Measurements from ENCODE around the gene LCN10. TPM values are rescaled to one million over a fixed set of nuclear protein-coding genes. Genes with fewer than 3 reads are reported as not detected.
"Not testable (repeated sequence)": the region's sequence is repeated elsewhere in the genome, so short reads cannot be mapped to it uniquely, and the experiment has no call there.

Gene LCN10
- total RNA-seq, 1 experiment from 2014 or later: not detected

GRCh38 chr9:136790640-136791515 is 48.1 kb upstream of the LCN10 start, which contains the start of gene TMEM141:
Gene TMEM141, plus strand, starts transcription at chr9:136791344. Its CDS starts 27 bp downstream, at chr9:136791371.
- no peaks in the 10 kb centered on the region for H3K9me3 ChIP-seq
- H3K4me1 Mint-ChIP-seq (ENCODE audit: low read depth, unreplicated experiment): peaks cover 45% of the 10 kb centered on the region
- H3K4me3 Mint-ChIP-seq (ENCODE audit: unreplicated experiment): peak within 1 kb of the TSS; percentile 68
- H3K27me3 ChIP-seq (replicated peaks; ENCODE audit: control insufficient read depth, insufficient read depth, low read length): no peaks in the 10 kb centered on the region
- peak within 1 kb of the TSS; percentile 98 for H3K4me3 ChIP-seq (ENCODE audit: low read depth, low read length)
- no peaks in the 10 kb centered on the region for H3K27me3 Mint-ChIP-seq (ENCODE audit: insufficient read depth, unreplicated experiment)
- no peaks in the 10 kb centered on the region for H3K9me3 Mint-ChIP-seq (ENCODE audit: unreplicated experiment)
- no TSS peak for BruUV-seq (replicated peaks)
- H3K27ac Mint-ChIP-seq (ENCODE audit: unreplicated experiment): peak within 1 kb of the TSS; percentile 84
- ChIA-PET POLR2A (interaction anchor here (0.5 to 1.0 kb wide), 3 partner anchors 10 to 202 kb away, joined by 3 to 11 read pairs (median 5); partner anchors contain the start of gene PAXX), CTCF (interaction anchor here (0.6 to 1.3 kb wide), 9 partner anchors 9 to 277 kb away, joined by 3 to 24 read pairs (median 3); no protein-coding TSS in a partner anchor)
- peak; percentile 100 for DNase-seq
- peaks cover 10% of the 10 kb centered on the region for H3K36me3 ChIP-seq (ENCODE audit: control insufficient read depth, insufficient read depth, low read length)
- peaks cover 33% of the 10 kb centered on the region for H3K36me3 Mint-ChIP-seq (ENCODE audit: insufficient read depth, unreplicated experiment)
- no peak for TF ChIP-seq CTCF (IDR thresholded peaks at IDR 0.05; ENCODE audit: insufficient read depth in 1 of 2, low read depth in 1 of 2, low read length in 1 of 2, severe bottlenecking in 1 of 2, unreplicated experiment in 1 of 2)
- peaks cover 47% of the 10 kb centered on the region for H3K4me1 ChIP-seq
- intact Hi-C loops (cut with micrococcal nuclease; ENCODE audit: unreplicated experiment): loop anchor here (1.0 to 10.0 kb wide), 4 partner anchors 10 to 454 kb away; partner anchors contain the start of genes SEC16A and TUBB4B

DNA sequence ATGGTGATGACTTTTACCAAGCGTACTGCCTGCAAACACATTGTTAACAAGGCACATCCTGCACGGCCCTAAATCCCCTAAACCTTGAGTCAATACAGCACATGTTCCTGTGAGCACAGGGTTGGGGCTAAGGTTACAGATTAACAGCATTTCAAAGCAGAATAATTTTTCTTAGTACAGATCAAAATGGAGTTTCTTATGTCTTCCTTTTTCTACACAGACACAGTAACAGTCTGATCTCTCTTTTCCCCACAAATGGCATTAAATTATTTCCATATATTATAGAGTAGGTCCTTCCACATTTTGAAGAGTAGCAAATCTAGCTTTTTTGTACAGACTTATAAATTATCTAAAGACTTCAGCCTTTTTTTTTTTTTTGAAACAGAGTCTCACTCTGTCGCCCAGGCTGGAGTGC is 46.8 kb upstream of the LCN10 start:
- H3K36me3 ChIP-seq (ENCODE audit: control insufficient read depth, insufficient read depth, low read length): peaks cover 10% of the 10 kb centered on the region
- peaks cover 33% of the 10 kb centered on the region for H3K36me3 Mint-ChIP-seq (ENCODE audit: insufficient read depth, unreplicated experiment)
- TSS peak; percentile 6 for BruUV-seq (replicated peaks)
- POLR2A ChIA-PET: no interaction called here
- no peak overlapping the region for H3K4me3 ChIP-seq (ENCODE audit: low read depth, low read length)
- peak in 1 of 2 experiments; percentile 81 for DNase-seq
- peak overlapping the region; percentile 84 for H3K27ac Mint-ChIP-seq (ENCODE audit: unreplicated experiment)
- CTCF ChIA-PET: no interaction called here
- peak overlapping the region; percentile 68 for H3K4me3 Mint-ChIP-seq (ENCODE audit: unreplicated experiment)
- no peaks in the 10 kb centered on the region for H3K27me3 Mint-ChIP-seq (ENCODE audit: insufficient read depth, unreplicated experiment)
- H3K4me1 Mint-ChIP-seq (ENCODE audit: low read depth, unreplicated experiment): peaks cover 50% of the 10 kb centered on the region
- TF ChIP-seq CTCF (IDR thresholded peaks at IDR 0.05; ENCODE audit: insufficient read depth in 1 of 2, low read depth in 1 of 2, low read length in 1 of 2, severe bottlenecking in 1 of 2, unreplicated experiment in 1 of 2): no peak
- peaks cover 45% of the 10 kb centered on the region for H3K4me1 ChIP-seq
- intact Hi-C loops (cut with micrococcal nuclease; ENCODE audit: unreplicated experiment): loop anchor here (5.0 kb wide), 1 partner anchor 158 kb away; the partner anchor contains the start of gene C8G
- no peaks in the 10 kb centered on the region for H3K27me3 ChIP-seq (replicated peaks; ENCODE audit: control insufficient read depth, insufficient read depth, low read length)
- no peaks in the 10 kb centered on the region for H3K9me3 Mint-ChIP-seq (ENCODE audit: unreplicated experiment)
- H3K9me3 ChIP-seq: no peaks in the 10 kb centered on the region

GRCh38 chr9:136788644-136789522 is 46.1 kb upstream of the LCN10 start:
- H3K4me1 Mint-ChIP-seq (ENCODE audit: low read depth, unreplicated experiment): peaks cover 51% of the 10 kb centered on the region
- not testable (repeated sequence) for H3K27me3 ChIP-seq (replicated peaks; ENCODE audit: control insufficient read depth, insufficient read depth, low read length); H3K9me3 Mint-ChIP-seq (ENCODE audit: unreplicated experiment); H3K36me3 ChIP-seq (ENCODE audit: control insufficient read depth, insufficient read depth, low read length); H3K9me3 ChIP-seq; H3K27me3 Mint-ChIP-seq (ENCODE audit: insufficient read depth, unreplicated experiment)
- ChIA-PET POLR2A (interaction anchor here (0.7 kb wide), 1 partner anchor 12 kb away, joined by 5 read pairs; no protein-coding TSS in a partner anchor), CTCF (interaction anchor here (0.5 to 0.9 kb wide), 2 partner anchors 247 to 519 kb away, joined by 4 to 5 read pairs; no protein-coding TSS in a partner anchor)
- peak overlapping the region; percentile 33 for H3K4me3 ChIP-seq (ENCODE audit: low read depth, low read length)
- peak overlapping the region; percentile 68 for H3K4me3 Mint-ChIP-seq (ENCODE audit: unreplicated experiment)
- peak overlapping the region; percentile 84 for H3K27ac Mint-ChIP-seq (ENCODE audit: unreplicated experiment)
- H3K4me1 ChIP-seq: peaks cover 52% of the 10 kb centered on the region
- peak; percentile 84 to 93 for DNase-seq
- H3K36me3 Mint-ChIP-seq (ENCODE audit: insufficient read depth, unreplicated experiment): peaks cover 33% of the 10 kb centered on the region
- intact Hi-C loops (cut with micrococcal nuclease; ENCODE audit: unreplicated experiment): loop anchor here (5.0 kb wide), 1 partner anchor 158 kb away; the partner anchor contains the start of gene C8G
- TSS peak; percentile 29 for BruUV-seq (replicated peaks)
